ENCODE results near the gene NCAM2.

DNA sequence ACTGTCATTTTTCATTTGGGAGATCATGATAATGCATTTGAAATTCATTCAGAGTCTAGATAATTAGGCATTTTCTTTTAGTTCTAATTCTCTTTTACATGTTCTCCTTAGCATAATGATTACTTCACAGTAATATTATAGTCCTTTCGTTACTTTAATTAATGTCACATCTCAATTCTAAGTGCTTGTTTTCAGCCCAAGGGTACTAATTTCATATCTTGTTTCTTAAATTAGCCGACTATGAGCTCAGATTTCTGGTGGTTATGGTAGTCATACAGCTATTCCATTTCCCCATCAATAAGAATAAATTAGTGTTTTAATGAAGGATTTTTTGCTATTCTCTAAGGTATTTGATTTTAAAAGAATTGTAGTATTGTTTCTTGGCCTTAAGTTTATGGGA, 120.9 kb downstream of the NCAM2 start:
- TF ChIP-seq CTCF (IDR thresholded peaks at IDR 0.05) (no peak), POLR2AphosphoS5 (IDR thresholded peaks at IDR 0.05) (no peak), POLR2A (IDR thresholded peaks at IDR 0.05) (no peak), EP300 (IDR thresholded peaks at IDR 0.05) (no peak)
